HepG2 (cell line): ENCODE measurements around the gene DUS1L. TPM values are rescaled to one million over a fixed set of nuclear protein-coding genes. Genes with fewer than 3 reads are reported as not detected.
A peak's percentile ranks its signal among the peaks of the same experiment; 100 is the strongest.

ENCODE experiments used
- ATAC-seq: fragments of 200-7000 bp; cut with Tn5 transposase; 3 replicates; pipeline ENCODE4 v1.9.1; 2020; ENCODE audit warnings: mild to moderate bottlenecking, moderate library complexity
- BruUV-seq: library from RNA; stranded (reverse); fragments of 400-500 nt; replicated peaks from 2 replicates; lab custom pipeline; 2021; lab: Mats Ljungman, UMichigan
- CTCF ChIA-PET: fragments of 300-600 bp; formaldehyde crosslinking; extraction: SDS; loops from one replicate; lab custom pipeline; 2021; ENCODE audit warnings: low total read pairs, inconsistent platforms, low intra/inter-chr PET ratio; lab: Yijun Ruan, JAX
- POLR2A ChIA-PET: fragments of 350-600 bp; sonication (Branson Sonifier 250); formaldehyde crosslinking; loops from one replicate; lab custom pipeline; 2020; ENCODE audit warnings: antibody characterized with exemption, inconsistent platforms; lab: Yijun Ruan, JAX
- DNase-seq: peaks from one replicate; pipeline ENCODE4 v3.0.0-alpha.2; 2015; ENCODE audit warnings: low spot score
- FAIRE-seq: peaks from 3 replicates; lab custom pipeline; 2011; peaks lifted over from hg19 to GRCh38; lab: Jason Lieb, UNC
- H2AFZ ChIP-seq: one replicate; pipeline ENCODE4 v1.6.1; 2011; ENCODE audit warnings: low read length, inconsistent platforms
- H3K27ac ChIP-seq: fragments of 300-600 bp; 3 replicates; pipeline ENCODE4 v1.8.0; 2011; ENCODE audit warnings: mixed run types, mild to moderate bottlenecking, mixed read lengths, low read length, inconsistent platforms; ENCODE audit not compliant: insufficient read depth; ENCODE audit errors: extremely low read length
- H3K27me3 ChIP-seq, 2 experiments: fragments of 200-600 bp in 1 of 2; 2 replicates in 1 of 2; 3 replicates in 1 of 2; pipeline versions ENCODE4 v1.6.0 to v1.8.0; 2011; ENCODE audit warnings: low read length in 2 of 2, mild to moderate bottlenecking in 2 of 2, moderate library complexity in 2 of 2, inconsistent platforms in 1 of 2; ENCODE audit not compliant: insufficient read depth in 2 of 2, control insufficient read depth in 1 of 2
- H3K36me3 ChIP-seq, 2 experiments: fragments of 200-600 bp in 1 of 2; replicated peaks in 1 of 2; 2 replicates in 1 of 2; 3 replicates in 1 of 2; pipeline versions ENCODE4 v1.5.1 to v1.8.0; 2011; ENCODE audit warnings: low read length in 2 of 2, inconsistent platforms in 1 of 2; ENCODE audit not compliant: insufficient read depth in 2 of 2, control insufficient read depth in 1 of 2
- H3K4me1 ChIP-seq: 2 replicates; pipeline ENCODE4 v1.5.1; 2012; ENCODE audit warnings: low read length, inconsistent platforms; ENCODE audit not compliant: insufficient read depth
- H3K4me2 ChIP-seq: 2 replicates; pipeline ENCODE4 v1.6.0; 2011; ENCODE audit warnings: low read depth, low read length, inconsistent platforms
- H3K4me3 ChIP-seq, 3 experiments: fragments of 200-600 bp in 1 of 3; sonication (generic), shearing (Covaris generic) in 1 of 3; replicated peaks in 1 of 3; 2 replicates each; pipeline ENCODE4 v1.5.1; 2011 to 2016; ENCODE audit warnings: low read length in 3 of 3, inconsistent platforms in 2 of 3, low read depth in 2 of 3, mild to moderate bottlenecking in 2 of 3, control low read depth in 1 of 3, mixed read lengths in 1 of 3; ENCODE audit not compliant: insufficient read depth in 1 of 3
- H3K79me2 ChIP-seq: one replicate; pipeline ENCODE4 v1.6.1; 2011; ENCODE audit warnings: low read length, inconsistent platforms; ENCODE audit not compliant: insufficient read depth
- H3K9ac ChIP-seq: 2 replicates; pipeline ENCODE4 v1.6.0; 2011; ENCODE audit warnings: mild to moderate bottlenecking, low read depth, low read length, inconsistent platforms; ENCODE audit not compliant: insufficient read depth
- H3K9me3 ChIP-seq: 2 replicates; pipeline ENCODE4 v1.5.1; 2012; ENCODE audit warnings: mild to moderate bottlenecking, low read length
- H4K20me1 ChIP-seq: 2 replicates; pipeline ENCODE4 v1.6.0; 2011; ENCODE audit warnings: inconsistent platforms, mild to moderate bottlenecking, low read length, moderate library complexity; ENCODE audit not compliant: insufficient read depth
- ELF4 ChIP-seq: sonication (generic); formaldehyde crosslinking; IDR thresholded peaks from 2 replicates; pipeline ENCODE4 v1.5.0; 2020; ENCODE audit warnings: missing genetic modification reagents, mild to moderate bottlenecking, moderate library complexity, borderline replicate concordance
- GPN1 ChIP-seq: sonication (generic); formaldehyde crosslinking; IDR thresholded peaks from 2 replicates; pipeline ENCODE4 v1.5.1; 2020; ENCODE audit warnings: missing genetic modification reagents, borderline replicate concordance
- HMGA1 ChIP-seq: sonication (generic); formaldehyde crosslinking; conservative IDR thresholded peaks from 2 replicates; pipeline ENCODE4 v1.4.0; 2020; ENCODE audit warnings: missing genetic modification reagents
- KAT7 ChIP-seq: IDR thresholded peaks from 2 replicates; pipeline ENCODE4 v1.6.1; 2018; ENCODE audit warnings: borderline replicate concordance, missing compliant biosample characterization
- LCORL ChIP-seq, 2 experiments: fragments of 450-650 bp in 1 of 2; sonication (generic) in 1 of 2; formaldehyde crosslinking in 1 of 2; IDR thresholded peaks; 2 replicates each; pipeline versions ENCODE4 v1.5.0 to v1.6.1; 2017 to 2020; ENCODE audit warnings: antibody characterized with exemption in 1 of 2, missing genetic modification reagents in 1 of 2
- MEIS1 ChIP-seq: sonication (generic); formaldehyde crosslinking; IDR thresholded peaks from 2 replicates; pipeline ENCODE4 v1.9.0; 2021; ENCODE audit warnings: mild to moderate bottlenecking, missing genetic modification reagents, moderate library complexity, borderline replicate concordance
- NR1H2 ChIP-seq: sonication (generic); formaldehyde crosslinking; IDR thresholded peaks from 2 replicates; pipeline ENCODE4 v1.8.1; 2022; ENCODE audit warnings: low read depth, missing genetic modification reagents, borderline replicate concordance
- POLR2AphosphoS2 ChIP-seq: IDR thresholded peaks from 2 replicates; pipeline ENCODE4 v1.6.1; 2011; ENCODE audit warnings: low read depth, low read length, improper control_type of control experiment
- RELA ChIP-seq: sonication (generic); formaldehyde crosslinking; IDR thresholded peaks from 2 replicates; pipeline ENCODE4 v1.4.0; 2020; ENCODE audit warnings: missing genetic modification reagents
- SYNCRIP ChIP-seq: fragments of 200-400 bp; formaldehyde crosslinking; IDR thresholded peaks from 2 replicates; pipeline ENCODE4 v1.6.1; 2018; ENCODE audit warnings: mild to moderate bottlenecking, low read depth, low read length; ENCODE audit not compliant: insufficient read depth
- TIGD3 ChIP-seq: sonication (generic); formaldehyde crosslinking; IDR thresholded peaks from 2 replicates; pipeline ENCODE4 v1.5.1; 2020; ENCODE audit warnings: mild to moderate bottlenecking, missing genetic modification reagents, borderline replicate concordance
- ZBTB7B ChIP-seq: sonication (generic); formaldehyde crosslinking; IDR thresholded peaks from 2 replicates; pipeline ENCODE4 v1.4.0; 2020; ENCODE audit warnings: missing genetic modification reagents
- ZFP36 ChIP-seq: fragments of 150-350 bp; IDR thresholded peaks from 2 replicates; pipeline ENCODE4 v1.6.1; 2018; ENCODE audit warnings: borderline replicate concordance, low read length, low read depth; ENCODE audit not compliant: partially characterized antibody
- ZNF501 ChIP-seq: sonication (generic); formaldehyde crosslinking; IDR thresholded peaks from 2 replicates; pipeline ENCODE4 v1.5.1; 2020; ENCODE audit warnings: mild to moderate bottlenecking, moderate library complexity, missing genetic modification reagents
- ZNF562 ChIP-seq: sonication (generic); formaldehyde crosslinking; IDR thresholded peaks from 2 replicates; pipeline ENCODE4 v1.8.0; 2022; ENCODE audit warnings: missing genetic modification reagents, borderline replicate concordance
- ZNF850 ChIP-seq: sonication (generic); formaldehyde crosslinking; conservative IDR thresholded peaks from 2 replicates; pipeline ENCODE4 v1.9.0; 2021; ENCODE audit warnings: mild to moderate bottlenecking, missing genetic modification reagents
- WGBS: methylation state at CpG from one replicate; pipeline ENCODE4 v1.1.6; 2017; ENCODE audit warnings: low lambda C conversion rate; 5-methylcytosine and 5-hydroxymethylcytosine counted together
- in situ Hi-C: cut with HindIII; loops from 2 replicates; pipeline ENCODE4 v1.10.0; 2017; ENCODE audit warnings: low pct_unique_long_range_greater_than_20kb; ENCODE audit not compliant: extremely low pct_ligation_motif_present
- intact Hi-C: fragments of 100-400 bp; cut with micrococcal nuclease; formaldehyde crosslinking; loops from one replicate; pipeline ENCODE4 v1.10.0; 2022; ENCODE audit not compliant: unreplicated experiment
- polyA plus RNA-seq, 8 experiments: library from polyadenylated mRNA; depleted of rRNA in 3 of 8; stranded (reverse) in 7 of 8; unstranded in 1 of 8; fragments of >200 nt; fragmentation: Illumina TruSeq in 4 of 8; extraction: Trizol in 4 of 8; gene quantifications; 2 replicates each; pipeline versions ENCODE4 v1.2.1 to v1.2.3, GENCODE V29; 2011 to 2016; ENCODE audit warnings: low read depth in 4 of 8, missing spikeins in 1 of 8, mixed read lengths in 1 of 8; ENCODE audit not compliant: insufficient read depth in 1 of 8
- total RNA-seq, 5 experiments: library from RNA; depleted of rRNA; stranded (reverse); fragments of >200 nt; fragmentation: Illumina TruSeq; extraction: Trizol; gene quantifications; 2 replicates each; pipeline ENCODE4 v1.2.3, GENCODE V29; 2016; ENCODE audit warnings: low read depth in 1 of 5

DUS1L gene
- total and polyA plus RNA-seq, 2 of the 13 experiments (the other 11 are each of a cell fraction or from before 2014, with no cell fraction given): 81.0 to 109 TPM

- TF ChIP-seq ZNF562 (CRISPR knock-in tag) (no peak), NR1H2 (CRISPR knock-in tag) (peak; percentile 56; the same call in 1 of the 2 replicates)
These were observed 35.1 kb upstream of the DUS1L start (continued) for GRCh38 chr17:82100502-82101298.

- peak overlapping the region; percentile 93 for H3K27ac ChIP-seq
- peaks cover 41% of the 10 kb centered on the region for H3K79me2 ChIP-seq
- in situ Hi-C loops: no loop called here
- H3K36me3 ChIP-seq: peaks cover 12 to 19% of the 10 kb centered on the region in 2 experiments
- FAIRE-seq: no peak
- peak overlapping the region; percentile 15 to 69 (median 50); a peak in 4 of 6 replicates for H3K4me3 ChIP-seq
- ChIA-PET CTCF (no interaction called here), POLR2A (interaction anchor here (1.0 to 3.2 kb wide), 16 partner anchors 7 to 468 kb away, joined by 3 to 32 read pairs (median 4); partner anchors contain the start of genes ALYREF, ANAPC11, CENPX and DCXR)
- no peak for ATAC-seq
- H4K20me1 ChIP-seq: peaks cover 26% of the 10 kb centered on the region
- BruUV-seq: TSS peak; percentile 65
- no peaks in the 10 kb centered on the region for H3K9me3 ChIP-seq
- H3K27me3 ChIP-seq: no peaks in the 10 kb centered on the region; a peak in 1 of 5 replicates
- 73% methylated on average over 46 of the region's 80 CpGs for WGBS
- H3K9ac ChIP-seq: peak overlapping the region; percentile 83
- no peak for DNase-seq
- no peak overlapping the region for H2AFZ ChIP-seq
- H3K4me2 ChIP-seq: peak overlapping the region; percentile 72
- intact Hi-C loops: loop anchor here (5.0 to 10.0 kb wide), 2 partner anchors 47 to 124 kb away; partner anchors contain the start of genes ASPSCR1, GPS1 and RFNG
- H3K4me1 ChIP-seq: peaks cover 76% of the 10 kb centered on the region
- TF ChIP-seq ZBTB7B (CRISPR knock-in tag) (no peak; the same call in 1 of the 2 replicates), ZNF501 (CRISPR knock-in tag) (0 out of 2 replicates have a peak, but pooled peaks have one; percentile 35), GPN1 (CRISPR knock-in tag) (no peak), LCORL (IDR thresholded peaks at IDR 0.05) (no peak), LCORL (CRISPR knock-in tag; IDR thresholded peaks at IDR 0.05) (0 out of 2 replicates have a peak, but pooled peaks have one; percentile 55), RELA (CRISPR knock-in tag) (no peak), KAT7 (peak; percentile 84; the same call in 1 of the 2 replicates), ZNF850 (CRISPR knock-in tag) (0 out of 2 replicates have a peak, but pooled peaks have one; percentile 19), MEIS1 (CRISPR knock-in tag) (no peak), SYNCRIP (no peak), POLR2AphosphoS2 (no peak), ELF4 (CRISPR knock-in tag) (no peak), TIGD3 (no peak), ZFP36 (no peak), HMGA1 (CRISPR knock-in tag) (no peak)
These were observed 33.5 kb upstream of the DUS1L start for GRCh38 chr17:82098939-82099763.
